ENCODE data around the gene MYO7A.

DNA sequence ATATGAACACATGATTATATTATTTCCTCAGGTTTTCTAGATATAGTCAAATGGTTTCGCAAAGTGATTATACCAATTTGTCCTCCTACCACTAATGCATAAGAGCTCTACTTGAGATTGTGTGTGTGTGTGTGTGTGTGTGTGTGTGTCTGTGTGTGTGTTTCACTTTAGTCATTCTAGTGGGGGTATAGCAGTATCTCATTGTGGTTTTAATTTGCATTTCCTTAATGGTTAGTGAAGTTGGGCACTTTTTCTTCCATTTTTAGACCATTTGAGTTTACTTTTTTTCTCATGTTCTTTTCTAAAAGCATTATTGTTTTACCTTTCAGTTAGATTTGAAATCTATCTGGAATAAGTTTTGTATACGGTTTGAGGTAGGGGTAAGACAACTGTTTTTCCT is 48.4 kb upstream of the MYO7A start:
- TF ChIP-seq, protein P1, sequence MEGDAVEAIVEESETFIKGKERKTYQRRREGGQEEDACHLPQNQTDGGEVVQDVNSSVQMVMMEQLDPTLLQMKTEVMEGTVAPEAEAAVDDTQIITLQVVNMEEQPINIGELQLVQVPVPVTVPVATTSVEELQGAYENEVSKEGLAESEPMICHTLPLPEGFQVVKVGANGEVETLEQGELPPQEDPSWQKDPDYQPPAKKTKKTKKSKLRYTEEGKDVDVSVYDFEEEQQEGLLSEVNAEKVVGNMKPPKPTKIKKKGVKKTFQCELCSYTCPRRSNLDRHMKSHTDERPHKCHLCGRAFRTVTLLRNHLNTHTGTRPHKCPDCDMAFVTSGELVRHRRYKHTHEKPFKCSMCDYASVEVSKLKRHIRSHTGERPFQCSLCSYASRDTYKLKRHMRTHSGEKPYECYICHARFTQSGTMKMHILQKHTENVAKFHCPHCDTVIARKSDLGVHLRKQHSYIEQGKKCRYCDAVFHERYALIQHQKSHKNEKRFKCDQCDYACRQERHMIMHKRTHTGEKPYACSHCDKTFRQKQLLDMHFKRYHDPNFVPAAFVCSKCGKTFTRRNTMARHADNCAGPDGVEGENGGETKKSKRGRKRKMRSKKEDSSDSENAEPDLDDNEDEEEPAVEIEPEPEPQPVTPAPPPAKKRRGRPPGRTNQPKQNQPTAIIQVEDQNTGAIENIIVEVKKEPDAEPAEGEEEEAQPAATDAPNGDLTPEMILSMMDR (IDR thresholded peaks at IDR 0.05; ENCODE audit: low read depth, low read length, poor library complexity, severe bottlenecking) = no peak
- no peak for TF ChIP-seq EZH2phosphoT487 (IDR thresholded peaks at IDR 0.05; ENCODE audit: borderline replicate concordance, low read length)
